GM12878 (cell line): ENCODE measurements around the gene OR1N1. TPM values are rescaled to one million over a fixed set of nuclear protein-coding genes. Genes with fewer than 3 reads are reported as not detected.

Experiments used
- ATAC-seq: fragments of 200-7000 bp; cut with Tn5 transposase; 3 replicates; pipeline ENCODE4 v1.9.1; 2020; ENCODE audit warnings: mild to moderate bottlenecking, moderate library complexity
- BruUV-seq: library from RNA; stranded (reverse); fragments of 400-500 nt; replicated peaks from 2 replicates; lab custom pipeline; 2021; lab: Mats Ljungman, UMichigan
- CTCF ChIA-PET: fragments of 300-600 bp; sonication (Branson Sonifier 250); formaldehyde crosslinking; extraction: SDS; loops from one replicate; lab custom pipeline; 2021; ENCODE audit warnings: inconsistent platforms; lab: Yijun Ruan, JAX
- POLR2A ChIA-PET: fragments of 350-600 bp; formaldehyde crosslinking; extraction: SDS; loops from one replicate; lab custom pipeline; 2021; ENCODE audit warnings: inconsistent platforms; lab: Charles Lee
- RAD21 ChIA-PET: fragments of 300-600 bp; sonication (Branson Sonifier 250); formaldehyde crosslinking; loops from one replicate; lab custom pipeline; 2023; ENCODE audit warnings: antibody characterized with exemption; ENCODE audit not compliant: unreplicated experiment; lab: Charles Lee
- SMC1A ChIA-PET: fragments of 300-600 bp; sonication (Branson Sonifier 250); formaldehyde crosslinking; loops from one replicate; lab custom pipeline; 2023; ENCODE audit not compliant: unreplicated experiment, uncharacterized antibody; lab: Charles Lee
- DNase-seq: peaks from one replicate; pipeline ENCODE4 v3.0.0-alpha.2; 2011; ENCODE audit warnings: low read depth, low spot score
- FAIRE-seq: peaks from 3 replicates; lab custom pipeline; 2011; peaks lifted over from hg19 to GRCh38; lab: Jason Lieb, UNC
- H2AFZ ChIP-seq: 2 replicates; pipeline ENCODE4 v1.6.0; 2011; ENCODE audit warnings: low read depth, low read length, control low read depth; ENCODE audit not compliant: control insufficient read depth
- H3K27ac ChIP-seq: 2 replicates; pipeline ENCODE4 v1.5.1; 2011; ENCODE audit warnings: control low read depth; ENCODE audit not compliant: control insufficient read depth, insufficient read depth
- H3K27me3 ChIP-seq, 2 experiments: replicated peaks in 1 of 2; 2 replicates each; pipeline versions ENCODE4 v1.6.0 to v1.6.1; 2011; ENCODE audit warnings: low read length in 1 of 2; ENCODE audit not compliant: control insufficient read depth in 2 of 2, insufficient read depth in 2 of 2
- H3K36me3 ChIP-seq, 2 experiments: 2 replicates each; pipeline ENCODE4 v1.5.1; 2011; ENCODE audit warnings: low read length in 1 of 2; ENCODE audit not compliant: control insufficient read depth in 2 of 2, insufficient read depth in 2 of 2
- H3K4me1 ChIP-seq: 2 replicates; pipeline ENCODE4 v1.6.1; 2011; ENCODE audit warnings: mild to moderate bottlenecking, low read length, moderate library complexity, mixed read lengths; ENCODE audit not compliant: control insufficient read depth, insufficient read depth
- H3K4me2 ChIP-seq: 2 replicates; pipeline ENCODE4 v1.6.0; 2011; ENCODE audit warnings: control low read depth; ENCODE audit not compliant: control insufficient read depth, insufficient read depth
- H3K4me3 ChIP-seq: fragments of 200-600 bp; sonication (generic); 2 replicates; pipeline ENCODE4 v1.5.1; 2016
- H3K79me2 ChIP-seq: 2 replicates; pipeline ENCODE4 v1.6.0; 2011; ENCODE audit warnings: low read length; ENCODE audit not compliant: control insufficient read depth, insufficient read depth
- H3K9ac ChIP-seq: 2 replicates; pipeline ENCODE4 v1.8.0; 2011; ENCODE audit warnings: low read length, control low read depth, mixed read lengths; ENCODE audit not compliant: control insufficient read depth, insufficient read depth
- H3K9me3 ChIP-seq: replicated peaks from 3 replicates; pipeline ENCODE4 v1.5.1; 2011; ENCODE audit warnings: mild to moderate bottlenecking, low read length; ENCODE audit not compliant: control insufficient read depth, insufficient read depth
- H4K20me1 ChIP-seq: 2 replicates; pipeline ENCODE4 v1.6.0; 2011; ENCODE audit not compliant: control insufficient read depth, insufficient read depth
- CEBPB ChIP-seq, 2 experiments: fragments of 150-350 bp in 1 of 2; IDR thresholded peaks; 2 replicates each; pipeline ENCODE4 v1.6.1; 2012 to 2014; ENCODE audit warnings: low read depth in 2 of 2, low read length in 2 of 2, borderline replicate concordance in 1 of 2, inconsistent platforms in 1 of 2
- CTCF ChIP-seq, 3 experiments: IDR thresholded peaks in 2 of 3; conservative IDR thresholded peaks in 1 of 3; 2 replicates each; pipeline ENCODE4 v1.5.1; 2011; ENCODE audit warnings: low read depth in 3 of 3, low read length in 3 of 3, mild to moderate bottlenecking in 3 of 3, control low read depth in 2 of 3, moderate library complexity in 2 of 3, inconsistent platforms in 1 of 3, mixed read lengths in 1 of 3; ENCODE audit not compliant: control insufficient read depth in 2 of 3, insufficient read depth in 1 of 3; ENCODE audit errors: extremely low read depth in 1 of 3
- JUND ChIP-seq: IDR thresholded peaks from 2 replicates; pipeline ENCODE4 v1.6.1; 2012; ENCODE audit warnings: low read depth, mild to moderate bottlenecking, low read length, improper control_type of control experiment, moderate library complexity
- NKRF ChIP-seq: fragments of 450-650 bp; conservative IDR thresholded peaks from 2 replicates; pipeline ENCODE4 v1.6.1; 2017; ENCODE audit warnings: mild to moderate bottlenecking, moderate library complexity
- RAD21 ChIP-seq: IDR thresholded peaks from 2 replicates; pipeline ENCODE4 v1.6.1; 2011; ENCODE audit warnings: mild to moderate bottlenecking, low read depth, low read length, moderate library complexity; ENCODE audit not compliant: insufficient read depth
- RAD51 ChIP-seq: fragments of 450-650 bp; IDR thresholded peaks from 2 replicates; pipeline ENCODE4 v1.6.1; 2016; ENCODE audit warnings: moderate library complexity, mild to moderate bottlenecking, inconsistent platforms
- RELB ChIP-seq: fragments of 450-650 bp; IDR thresholded peaks from 2 replicates; pipeline ENCODE4 v1.6.1; 2017; ENCODE audit warnings: low read depth, mild to moderate bottlenecking, moderate library complexity
- REST ChIP-seq: IDR thresholded peaks from 2 replicates; pipeline ENCODE4 v1.6.1; 2012; ENCODE audit warnings: mild to moderate bottlenecking, low read depth, low read length
- SMC3 ChIP-seq: IDR thresholded peaks from 2 replicates; pipeline ENCODE4 v1.6.1; 2011; ENCODE audit warnings: low read length, improper control_type of control experiment, borderline replicate concordance
- TCF3 ChIP-seq: IDR thresholded peaks from 2 replicates; pipeline ENCODE4 v1.6.1; 2012; ENCODE audit warnings: low read depth, mild to moderate bottlenecking, low read length, borderline replicate concordance; ENCODE audit not compliant: insufficient read depth
- TCF7 ChIP-seq: IDR thresholded peaks from 2 replicates; pipeline ENCODE4 v1.6.1; 2014; ENCODE audit warnings: antibody characterized with exemption, borderline replicate concordance
- WGBS: methylation state at CpG from one replicate; pipeline ENCODE4 v1.1.6; 2016; ENCODE audit warnings: low lambda C conversion rate; ENCODE audit not compliant: insufficient replicate concordance, insufficient coverage; ENCODE audit errors: missing lambda C conversion rate; 5-methylcytosine and 5-hydroxymethylcytosine counted together
- in situ Hi-C: fragments of 300-500 bp; cut with MboI; formaldehyde crosslinking; loops from 9 replicates; pipeline ENCODE4 v1.14.3; 2018; ENCODE audit warnings: mixed read lengths
- intact Hi-C: fragments of 100-400 bp; cut with micrococcal nuclease; formaldehyde crosslinking; loops from one replicate; pipeline ENCODE4 v1.14.2; 2022; ENCODE audit not compliant: unreplicated experiment
- polyA plus RNA-seq, 11 experiments: library from polyadenylated mRNA; depleted of rRNA in 4 of 11; unstranded in 6 of 11; stranded (reverse) in 5 of 11; fragments of >200 nt; fragmentation: Nextera tagmentation in 4 of 11; fragmentation: Illumina TruSeq in 1 of 11; extraction: Ambion mirVana in 4 of 11; extraction: Trizol in 1 of 11; gene quantifications; 1 replicate in 1 of 11; 2 replicates in 10 of 11; pipeline versions ENCODE4 v1.2.1 to v1.2.3, GENCODE V29; 2011 to 2016; ENCODE audit warnings: inconsistent platforms in 2 of 11, missing spikeins in 2 of 11, low read depth in 1 of 11
- total RNA-seq, 4 experiments: library from RNA; depleted of rRNA in 3 of 4; stranded (reverse); fragments of >200 nt in 3 of 4; fragmentation: Illumina TruSeq in 1 of 4; extraction: Trizol in 1 of 4; gene quantifications; 2 replicates each; pipeline versions ENCODE4 v1.2.1 to v1.2.3, GENCODE V29; 2013 to 2021

The OR1N1 gene
- total and polyA plus RNA-seq, 10 of the 15 experiments (the other 5 are each of a cell fraction or from before 2014, with no cell fraction given) = not detected

- TF ChIP-seq RELB (no peak), TCF7 (no peak), NKRF (no peak), JUND (no peak), RAD51 (no peak)
Measured at GRCh38 chr9:122506964-122507363, 20.1 kb downstream of the OR1N1 start (continued).

- peak; percentile 75 for ATAC-seq
- Histone ChIP-seq H3K79me2 (no peaks in the 10 kb centered on the region), H3K27me3 (no peaks in the 10 kb centered on the region; a peak in 1 of 4 replicates), H3K9ac (no peak overlapping the region), H3K36me3 (no peaks in the 10 kb centered on the region)
- FAIRE-seq = peak; percentile 88
- in situ Hi-C loops = no loop called here
- whole genome bisulfite sequencing = 18% methylated on average over 2 of the region's 2 CpGs
- SMC1A ChIA-PET = interaction anchor here (0.8 to 2.1 kb wide), 7 partner anchors 11 to 489 kb away, joined by 3 to 13 read pairs (median 3); no protein-coding TSS in a partner anchor
- POLR2A ChIA-PET = no interaction called here
- TF ChIP-seq CTCF (IDR thresholded peaks at IDR 0.05 in 2 of 3, conservative IDR thresholded peaks at IDR 0.05 in 1 of 3; ENCODE audit: control insufficient read depth in 2 of 3, extremely low read depth in 1 of 3, insufficient read depth in 1 of 3, low read depth in 3 of 3, low read length in 3 of 3) = peak; percentile 69 to 87 (median 87)
- no peak for TF ChIP-seq CEBPB (IDR thresholded peaks at IDR 0.05; ENCODE audit: borderline replicate concordance in 1 of 2, low read depth in 2 of 2, low read length in 2 of 2)
- peak; percentile 50 for TF ChIP-seq SMC3
- no peak for TF ChIP-seq REST
- TF ChIP-seq RAD21 = peak; percentile 54
- 0 out of 2 replicates have a peak, but pooled peaks have one; percentile 22 for TF ChIP-seq TCF3
- TF ChIP-seq, all 136 proteins: peak for 4
- Histone ChIP-seq H2AFZ (no peak overlapping the region), H3K4me1 (no peaks in the 10 kb centered on the region), H4K20me1 (no peaks in the 10 kb centered on the region), H3K9me3 (no peaks in the 10 kb centered on the region), H3K4me2 (no peak overlapping the region), H3K27ac (no peak overlapping the region), H3K4me3 (no peak overlapping the region)
- no TSS peak for BruUV-seq
- no peak for DNase-seq
- RAD21 ChIA-PET = interaction anchor here (0.6 to 2.1 kb wide), 6 partner anchors 24 to 851 kb away, joined by 3 to 7 read pairs (median 3); no protein-coding TSS in a partner anchor
- intact Hi-C loops = loop anchor here (1.0 kb wide), 1 partner anchor 311 kb away; no protein-coding TSS in a partner anchor
- CTCF ChIA-PET = interaction anchor here (0.6 to 2.1 kb wide), 23 partner anchors 10 to 851 kb away, joined by 3 to 28 read pairs (median 4); partner anchors contain the start of gene OR1J1
Measured at GRCh38 chr9:122498883-122499288, 28.2 kb downstream of the OR1N1 start.
